Measurements from ENCODE around the gene GPR35.

Gene GPR35

DNA sequence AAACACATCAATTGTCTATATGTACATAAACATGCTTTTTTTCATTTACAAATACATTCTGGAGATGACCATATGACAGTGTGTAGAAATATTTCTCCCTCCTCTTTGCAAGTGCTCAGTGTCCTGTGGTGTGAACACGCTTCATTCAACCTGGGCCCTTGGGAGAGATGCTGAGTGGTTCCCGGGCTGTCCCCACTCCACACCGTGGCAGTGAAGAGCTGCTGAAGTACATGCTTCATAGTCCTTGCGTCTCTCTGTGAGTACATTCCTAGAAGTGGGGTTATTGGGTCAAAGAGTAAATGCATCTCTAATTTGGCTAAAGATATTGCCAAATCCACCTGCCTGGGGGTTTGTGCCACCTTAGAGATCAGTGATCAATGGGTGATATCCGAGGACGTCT lies 6.5 kb upstream of the GPR35 start:
- in situ Hi-C loops (cut with MboI; ENCODE audit: low pct_unique_long_range_greater_than_20kb, low sequenced_read_pairs, unreplicated experiment) = no loop called here
- DNase-seq (ENCODE audit: low spot score) = no peak
- TF ChIP-seq, protein P1, sequence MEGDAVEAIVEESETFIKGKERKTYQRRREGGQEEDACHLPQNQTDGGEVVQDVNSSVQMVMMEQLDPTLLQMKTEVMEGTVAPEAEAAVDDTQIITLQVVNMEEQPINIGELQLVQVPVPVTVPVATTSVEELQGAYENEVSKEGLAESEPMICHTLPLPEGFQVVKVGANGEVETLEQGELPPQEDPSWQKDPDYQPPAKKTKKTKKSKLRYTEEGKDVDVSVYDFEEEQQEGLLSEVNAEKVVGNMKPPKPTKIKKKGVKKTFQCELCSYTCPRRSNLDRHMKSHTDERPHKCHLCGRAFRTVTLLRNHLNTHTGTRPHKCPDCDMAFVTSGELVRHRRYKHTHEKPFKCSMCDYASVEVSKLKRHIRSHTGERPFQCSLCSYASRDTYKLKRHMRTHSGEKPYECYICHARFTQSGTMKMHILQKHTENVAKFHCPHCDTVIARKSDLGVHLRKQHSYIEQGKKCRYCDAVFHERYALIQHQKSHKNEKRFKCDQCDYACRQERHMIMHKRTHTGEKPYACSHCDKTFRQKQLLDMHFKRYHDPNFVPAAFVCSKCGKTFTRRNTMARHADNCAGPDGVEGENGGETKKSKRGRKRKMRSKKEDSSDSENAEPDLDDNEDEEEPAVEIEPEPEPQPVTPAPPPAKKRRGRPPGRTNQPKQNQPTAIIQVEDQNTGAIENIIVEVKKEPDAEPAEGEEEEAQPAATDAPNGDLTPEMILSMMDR (IDR thresholded peaks at IDR 0.05; ENCODE audit: extremely low read depth, insufficient read depth, missing control alignments) = no peak

DNA sequence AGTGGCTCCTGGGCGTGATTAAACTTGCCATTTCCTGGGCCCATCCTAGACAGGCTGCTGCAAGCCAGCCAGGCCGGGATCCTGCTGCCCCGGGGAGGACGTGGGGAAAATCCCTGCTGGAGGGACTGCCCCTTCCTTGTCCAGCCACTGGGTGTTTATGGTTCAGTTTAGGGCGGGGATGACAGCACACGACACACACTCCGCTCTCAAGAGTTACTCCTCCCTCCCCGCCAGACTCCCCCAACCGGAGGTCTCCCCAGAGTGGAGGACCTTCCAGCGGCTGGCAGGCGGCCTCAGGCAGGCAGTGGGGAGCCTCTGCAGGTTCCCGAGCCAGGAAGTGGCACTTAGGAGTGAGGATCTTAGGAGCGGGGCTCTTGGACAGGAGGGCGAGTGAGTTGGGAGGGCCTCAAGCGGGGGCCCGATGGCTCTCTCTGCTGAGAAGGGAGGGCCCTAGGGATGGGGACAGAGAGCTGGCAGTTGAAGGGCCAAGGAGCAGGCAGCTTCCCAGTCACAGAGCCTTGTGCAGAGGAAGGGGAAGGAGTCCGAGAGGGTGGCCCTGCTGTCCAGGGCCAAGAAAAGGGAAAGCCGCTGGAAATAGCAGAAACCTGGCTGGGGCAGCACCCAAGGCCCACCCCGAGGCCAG lies 5.7 kb upstream of the GPR35 start:
- in situ Hi-C loops (cut with MboI; ENCODE audit: low pct_unique_long_range_greater_than_20kb, low sequenced_read_pairs, unreplicated experiment) = no loop called here

DNA sequence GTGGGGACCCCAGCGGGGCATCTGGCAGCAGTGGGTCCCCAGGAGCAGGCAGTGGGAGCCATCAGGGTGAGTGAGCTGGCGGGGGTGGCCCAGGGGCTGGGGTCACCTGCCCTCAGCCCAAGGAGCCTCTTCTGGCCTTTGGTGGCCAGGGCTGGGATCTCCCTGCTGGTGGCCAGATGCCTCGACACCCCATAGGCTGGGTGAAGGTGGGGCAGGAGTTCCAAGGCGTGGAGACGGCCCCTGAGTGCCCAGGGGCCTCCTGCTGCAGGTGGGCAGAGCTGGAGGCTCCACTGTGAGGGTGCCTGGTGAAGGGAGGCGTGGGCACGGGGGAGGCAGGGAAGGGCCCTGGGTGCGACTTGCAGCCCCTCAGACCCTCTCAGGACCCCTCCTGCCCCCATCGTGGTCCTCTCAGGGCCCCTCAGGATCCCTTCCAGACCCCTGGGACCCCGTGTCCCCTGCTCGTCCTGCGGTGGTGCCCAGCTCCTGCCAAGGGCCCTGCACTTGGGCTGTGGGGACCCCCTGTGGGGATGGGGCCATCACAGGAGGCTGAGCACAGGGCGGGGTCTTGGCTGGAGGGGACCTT lies 5.0 kb upstream of the GPR35 start:
- in situ Hi-C loops (cut with MboI; ENCODE audit: low pct_unique_long_range_greater_than_20kb, low sequenced_read_pairs, unreplicated experiment) = no loop called here
- TF ChIP-seq, protein P1 (IDR thresholded peaks at IDR 0.05; ENCODE audit: extremely low read depth, insufficient read depth, missing control alignments) = no peak

More for the DNA sequence above, 5.7 kb upstream of the GPR35 start:
- DNase-seq (ENCODE audit: low spot score) = no peak
- TF ChIP-seq, protein P1 (IDR thresholded peaks at IDR 0.05; ENCODE audit: extremely low read depth, insufficient read depth, missing control alignments) = no peak

DNA sequence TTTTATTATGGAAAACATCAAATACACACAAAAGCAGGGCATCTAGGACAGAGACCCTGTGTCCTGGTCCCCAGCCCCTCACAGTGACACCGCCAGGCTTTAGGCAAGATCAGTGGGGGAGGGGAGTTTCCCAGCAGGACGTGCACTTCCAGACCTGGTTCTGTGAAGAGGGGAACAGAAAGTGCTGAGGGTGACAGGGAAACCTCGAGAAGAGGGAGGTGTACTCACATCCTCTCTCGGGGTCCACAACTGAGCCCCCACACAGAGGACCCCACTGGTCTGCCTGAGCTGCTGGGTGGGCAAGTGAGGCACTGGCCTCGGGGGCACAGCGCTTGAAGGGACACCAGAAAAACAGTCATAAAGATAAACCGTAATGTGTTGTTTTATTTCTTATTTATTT lies 4.4 kb upstream of the GPR35 start:
- TF ChIP-seq, protein P1 (IDR thresholded peaks at IDR 0.05; ENCODE audit: extremely low read depth, insufficient read depth, missing control alignments) = no peak
- DNase-seq (ENCODE audit: low spot score) = no peak
- in situ Hi-C loops (cut with MboI; ENCODE audit: low pct_unique_long_range_greater_than_20kb, low sequenced_read_pairs, unreplicated experiment) = no loop called here

More for the DNA sequence above, 5.0 kb upstream of the GPR35 start:
- no peak for DNase-seq (ENCODE audit: low spot score)

DNA sequence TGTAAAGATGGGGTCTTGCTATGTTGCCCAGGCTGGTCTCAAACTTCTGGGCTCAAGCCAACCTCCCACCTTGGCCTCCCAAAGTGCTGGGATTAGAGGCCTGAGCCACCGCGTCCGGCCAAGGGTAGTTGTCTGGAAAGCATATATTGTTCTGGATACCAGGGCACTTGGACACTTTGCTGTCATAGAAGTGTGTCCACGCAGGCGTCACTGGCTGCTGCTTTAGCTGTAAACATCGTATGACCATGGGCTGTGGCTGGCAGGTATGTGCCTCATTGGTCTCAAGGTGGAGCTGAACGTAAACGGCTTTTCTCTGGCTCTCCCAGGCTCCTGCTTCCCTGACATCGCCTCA lies 3.2 kb upstream of the GPR35 start:
- TF ChIP-seq, protein P1 (IDR thresholded peaks at IDR 0.05; ENCODE audit: extremely low read depth, insufficient read depth, missing control alignments) = no peak
- no peak for DNase-seq (ENCODE audit: low spot score)
- in situ Hi-C loops (cut with MboI; ENCODE audit: low pct_unique_long_range_greater_than_20kb, low sequenced_read_pairs, unreplicated experiment) = no loop called here

DNA sequence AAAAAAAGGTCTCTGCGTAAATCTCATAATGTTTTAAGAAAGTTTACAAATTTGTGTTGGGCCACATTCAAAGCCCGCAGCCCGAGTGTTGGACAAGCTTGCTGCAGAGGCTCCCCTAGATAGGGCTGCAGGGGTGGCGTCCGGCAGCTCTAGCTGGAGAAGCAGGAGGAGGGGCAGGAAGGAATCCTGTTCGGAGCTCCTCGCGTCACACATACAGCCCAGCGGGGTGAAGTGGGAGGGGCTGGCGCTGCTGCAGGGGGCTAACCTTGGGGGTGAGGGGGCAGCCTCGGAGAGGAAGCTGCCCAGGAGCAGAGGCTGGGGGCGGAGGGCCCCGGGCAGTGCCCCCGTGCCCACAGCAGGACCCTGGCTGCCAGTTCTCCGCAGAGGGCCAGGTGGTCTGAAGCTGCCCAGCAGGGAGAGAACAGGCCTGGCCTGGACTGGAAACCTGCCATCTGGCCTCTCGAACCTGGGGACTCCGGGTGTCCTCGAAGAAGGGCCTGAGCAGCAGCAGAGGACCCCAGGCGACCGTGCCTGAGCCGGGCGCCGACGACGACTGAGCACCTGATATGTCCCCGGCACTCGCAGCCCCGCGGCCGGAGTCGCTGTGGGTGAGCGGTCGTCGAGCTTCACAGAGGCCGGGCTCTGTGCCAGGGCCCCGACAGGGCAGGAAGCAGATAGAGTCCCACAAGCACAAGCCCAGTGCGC lies 2.6 kb upstream of the GPR35 start:
- DNase-seq (ENCODE audit: low spot score) = no peak
- TF ChIP-seq, protein P1 (IDR thresholded peaks at IDR 0.05; ENCODE audit: extremely low read depth, insufficient read depth, missing control alignments) = no peak
- in situ Hi-C loops (cut with MboI; ENCODE audit: low pct_unique_long_range_greater_than_20kb, low sequenced_read_pairs, unreplicated experiment) = no loop called here

Data from GM13977 (cell line).